Activated T-cell treated with anti-CD3 and anti-CD28 coated beads for 48 hours (primary cell): Measurements from ENCODE around the gene AGPS.
"Not testable (repeated sequence)": the region's sequence is repeated elsewhere in the genome, so short reads cannot be mapped to it uniquely, and the experiment has no call there.

Experiments used
- DNase-seq: peaks from one replicate; pipeline ENCODE4 v3.0.0-alpha.2; 2020; ENCODE audit warnings: low read depth

Gene AGPS

DNA sequence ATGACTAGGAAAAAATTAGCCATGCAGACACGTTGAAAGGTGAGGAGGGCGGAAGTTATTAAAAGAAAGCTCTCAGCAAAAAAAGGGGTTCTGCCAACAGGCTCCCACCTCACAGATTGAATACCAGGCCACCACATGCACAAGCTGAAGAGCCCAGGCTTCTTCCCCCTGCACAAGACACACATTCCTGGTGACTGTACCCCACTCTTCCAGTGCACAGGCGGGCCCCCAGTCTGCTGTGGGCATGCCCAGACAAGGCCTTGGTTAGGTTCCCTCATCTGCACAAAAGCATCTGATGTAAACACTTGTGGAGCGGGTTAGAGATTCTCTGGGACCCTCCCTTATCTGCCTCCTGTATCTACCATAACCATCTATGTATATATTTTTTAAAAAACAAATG lies 81.7 kb downstream of the AGPS start:
- DNase-seq, result no peak

DNA sequence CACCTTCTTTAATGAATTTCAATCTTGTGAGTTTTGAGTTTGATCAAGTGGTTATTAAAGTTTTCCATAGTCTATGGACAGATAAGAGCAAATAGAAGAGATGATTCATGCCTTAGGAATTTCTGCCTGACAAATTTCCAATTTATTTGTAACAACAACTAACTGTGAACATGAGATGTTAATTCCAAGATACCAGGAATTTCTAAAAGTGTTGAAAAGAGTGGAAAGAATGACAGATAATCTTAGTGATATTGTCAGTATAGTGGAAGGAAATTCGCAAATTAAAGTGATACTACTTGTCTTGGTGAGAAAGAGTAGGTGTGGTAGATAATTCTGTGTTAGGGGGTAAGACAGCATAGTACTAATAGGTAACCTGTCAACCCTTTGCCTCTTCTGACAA lies 82.4 kb downstream of the AGPS start:
- DNase-seq, result no peak

DNA sequence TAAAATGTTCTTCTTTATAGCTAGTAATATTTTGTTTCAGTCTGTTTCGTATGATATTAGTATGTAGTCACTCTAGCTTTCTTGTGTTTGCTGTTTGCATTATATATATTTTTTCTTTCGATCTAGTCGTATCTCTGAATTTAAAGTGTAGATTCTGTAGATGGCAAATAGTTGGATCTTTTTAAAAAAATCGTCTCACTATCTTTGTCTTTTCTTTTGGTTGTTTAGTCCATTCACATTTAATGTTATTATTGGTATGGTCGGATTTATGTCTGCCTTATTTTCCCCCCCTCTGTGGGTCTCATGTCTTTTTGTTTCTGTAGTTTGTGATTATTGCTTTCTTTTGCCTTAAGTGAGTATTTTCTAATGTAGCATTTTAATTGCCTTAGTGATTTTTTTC lies 84.3 kb downstream of the AGPS start:
- no peak for DNase-seq

DNA sequence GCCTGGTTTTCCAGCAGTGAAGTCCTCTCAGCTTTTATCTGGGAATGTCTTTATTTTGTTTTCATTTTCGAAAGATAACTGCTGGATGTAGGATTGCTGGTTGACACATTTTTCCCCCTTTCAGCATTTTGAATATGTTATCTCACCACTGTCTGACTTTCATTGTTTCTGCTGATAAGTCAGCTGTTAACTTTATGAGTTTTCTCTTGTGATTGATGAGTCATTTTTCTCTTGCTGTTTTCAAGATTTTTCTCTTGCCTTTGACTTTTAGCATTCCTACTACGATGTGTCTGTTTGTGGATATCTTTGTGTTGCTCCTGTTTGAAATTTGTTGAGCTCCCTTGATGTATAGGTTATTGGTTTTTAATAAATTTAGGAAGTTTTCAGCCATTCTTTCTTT lies 85.5 kb downstream of the AGPS start:
- DNase-seq, result no peak

DNA sequence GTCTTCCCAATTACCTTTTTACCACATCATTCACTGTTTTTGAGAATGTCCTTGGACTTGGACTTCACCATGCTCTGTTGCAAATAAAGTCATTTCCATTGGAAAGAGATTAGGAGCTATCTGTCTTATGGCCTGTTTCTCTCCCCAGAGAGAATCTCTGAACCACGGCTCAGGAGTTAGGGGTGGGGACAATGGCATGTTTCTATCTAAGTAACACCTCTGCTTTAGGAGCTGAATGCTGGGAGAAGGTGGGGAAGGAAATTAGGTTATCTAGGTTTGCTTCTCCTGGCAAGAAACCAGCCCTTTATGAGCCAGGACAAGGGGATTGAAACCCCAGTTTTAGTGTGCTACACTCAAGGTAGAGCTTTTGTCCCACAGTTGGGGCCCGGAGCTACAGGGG lies 86.3 kb downstream of the AGPS start:
- DNase-seq, result no peak

DNA sequence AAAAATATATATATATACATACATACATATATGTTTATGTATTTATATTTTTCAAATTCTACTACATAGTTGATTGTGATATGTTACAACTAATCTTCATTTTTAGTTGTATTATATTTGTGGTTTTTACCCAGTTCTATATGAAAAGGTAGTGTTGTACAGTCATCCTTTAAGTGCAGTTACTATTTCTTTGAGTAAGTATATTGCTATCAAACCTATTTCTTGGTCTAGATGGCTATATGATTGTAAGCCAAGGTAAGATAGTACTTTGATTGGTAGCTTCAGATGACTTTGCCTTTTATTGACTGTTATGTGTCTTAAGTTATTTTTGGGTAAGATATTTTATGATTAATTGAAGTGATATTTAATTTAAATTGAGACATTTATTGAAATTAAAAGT lies 89.6 kb downstream of the AGPS start:
- no peak for DNase-seq

DNA sequence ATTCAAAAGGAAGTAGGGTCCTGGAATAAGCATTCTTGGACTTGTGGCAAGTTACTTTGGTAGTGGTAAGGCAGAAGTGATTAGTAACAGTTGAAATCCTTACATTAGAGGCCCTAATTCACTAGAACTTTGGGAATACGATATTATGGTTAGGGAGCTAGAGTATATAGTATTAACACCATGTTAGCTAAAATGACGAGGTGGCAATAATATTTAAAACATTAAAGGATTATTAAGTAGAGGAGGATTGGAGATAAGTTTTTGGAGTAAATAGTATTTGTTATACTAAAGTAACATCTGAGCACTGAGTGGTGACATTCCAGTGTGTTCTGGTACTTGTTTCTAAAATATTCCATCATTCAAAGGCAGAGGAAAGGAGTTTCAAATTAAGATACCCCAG lies 91.0 kb downstream of the AGPS start:
- DNase-seq, result no peak

DNA sequence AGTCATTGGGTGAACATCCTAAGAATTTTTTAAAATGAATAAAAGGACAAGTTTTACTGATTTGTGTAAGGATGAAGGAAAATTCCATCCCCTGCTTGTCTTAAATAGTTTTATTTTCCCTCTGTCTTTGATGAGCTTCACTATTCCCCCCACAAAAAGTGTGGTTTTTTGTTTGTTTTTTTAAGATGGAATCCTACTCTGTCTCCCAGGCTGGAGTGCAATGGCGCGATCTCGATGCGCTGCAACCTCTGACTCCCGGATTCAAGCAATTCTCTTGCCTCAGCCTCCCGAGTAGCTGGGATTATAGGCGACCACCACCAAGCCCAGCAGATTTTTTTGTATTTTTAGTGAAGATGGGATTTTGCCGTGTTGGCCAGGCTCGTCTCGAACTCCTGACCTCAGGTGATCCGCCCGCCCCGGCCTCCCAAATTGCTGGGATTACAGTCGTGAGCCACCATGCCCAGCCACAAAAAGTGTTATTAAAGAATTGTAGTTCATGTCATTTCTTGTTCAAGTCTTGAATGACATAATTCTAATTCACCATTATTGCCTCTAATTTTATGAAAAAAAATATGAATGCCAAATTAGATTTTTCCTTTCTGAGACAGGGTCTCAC lies 91.7 kb downstream of the AGPS start:
- no peak for DNase-seq

DNA sequence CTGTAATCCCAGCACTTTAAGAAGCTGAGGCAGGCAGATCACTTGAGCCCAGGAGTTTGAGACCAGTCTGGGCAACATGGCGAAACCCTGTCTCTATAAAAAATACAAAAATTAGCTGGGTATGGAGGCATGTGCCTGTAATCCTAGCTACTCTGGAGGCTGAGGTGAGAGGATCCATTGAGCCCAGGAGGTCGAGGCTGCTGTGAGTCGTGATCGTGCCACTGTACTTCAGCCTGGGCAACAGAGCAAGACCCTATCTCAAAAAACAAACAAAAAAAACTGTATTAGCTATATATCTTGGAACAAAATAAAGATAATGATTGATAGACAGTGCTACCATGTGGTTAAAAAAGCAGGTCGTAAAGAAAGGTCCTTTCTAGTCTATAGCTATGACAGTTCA lies 93.1 kb downstream of the AGPS start:
- not testable (repeated sequence) for DNase-seq

DNA sequence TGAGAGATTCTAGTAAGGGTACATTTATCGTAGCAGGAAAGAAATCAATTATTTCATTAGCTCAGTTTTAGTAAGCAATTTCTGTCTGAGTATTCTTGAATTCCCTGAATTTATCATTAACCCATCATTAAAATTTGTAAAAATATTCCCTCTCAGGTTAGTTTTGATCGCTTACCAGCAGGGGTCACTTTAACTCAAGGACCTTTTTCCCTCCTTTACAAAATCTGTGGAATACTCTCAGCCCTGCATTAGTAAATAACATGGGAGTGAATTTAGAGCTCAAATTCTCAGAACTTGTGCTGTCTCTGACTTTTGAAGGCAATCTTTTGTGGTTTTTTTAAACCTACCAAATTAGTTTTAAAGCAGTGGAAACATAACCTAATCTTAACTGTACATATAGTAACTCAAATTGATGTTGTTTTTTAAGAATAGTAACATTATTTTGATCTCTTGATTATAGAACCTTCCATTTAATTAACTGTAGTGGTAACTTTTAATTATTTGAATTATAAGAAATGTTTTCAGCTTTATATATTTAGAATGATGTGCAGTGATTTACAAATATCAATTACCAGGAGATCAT lies 97.2 kb downstream of the AGPS start:
- no peak for DNase-seq

DNA sequence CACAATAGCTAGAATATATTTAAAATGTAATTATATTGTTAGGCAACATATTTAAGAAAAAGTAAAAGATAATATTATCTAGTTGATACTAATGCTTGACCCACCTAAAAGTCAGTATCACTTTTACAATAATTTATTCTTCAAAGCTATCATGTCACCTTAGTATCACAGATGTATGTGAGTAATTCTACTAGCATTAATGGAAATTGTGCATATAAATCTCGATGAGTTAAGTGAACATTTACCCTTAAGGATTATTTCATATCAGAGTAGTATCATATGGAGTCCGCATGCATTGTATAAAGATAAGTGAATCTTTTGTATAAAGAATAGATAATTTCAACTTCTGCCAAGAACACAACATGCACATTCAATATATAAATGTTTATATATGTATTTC lies 103.4 kb downstream of the AGPS start:
- DNase-seq, result no peak

DNA sequence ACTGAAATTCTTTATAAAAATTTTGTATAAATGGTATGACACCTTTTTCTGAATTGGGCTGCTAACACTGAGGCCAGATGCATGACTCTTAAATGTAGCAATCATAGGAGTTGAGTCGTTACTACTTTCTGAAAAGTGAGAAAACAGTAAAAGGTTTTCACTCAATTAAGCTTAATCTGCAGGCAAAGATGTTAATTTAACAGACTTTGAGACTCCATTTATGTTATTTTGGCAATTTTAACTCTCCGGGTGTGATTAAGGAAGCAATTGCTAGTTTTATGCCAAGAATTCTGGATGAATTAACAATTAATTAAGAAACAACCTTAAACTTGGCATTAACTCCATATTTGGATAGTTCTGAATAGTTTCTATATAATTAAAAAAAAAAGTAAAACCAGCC lies 104.3 kb downstream of the AGPS start:
- no peak for DNase-seq

DNA sequence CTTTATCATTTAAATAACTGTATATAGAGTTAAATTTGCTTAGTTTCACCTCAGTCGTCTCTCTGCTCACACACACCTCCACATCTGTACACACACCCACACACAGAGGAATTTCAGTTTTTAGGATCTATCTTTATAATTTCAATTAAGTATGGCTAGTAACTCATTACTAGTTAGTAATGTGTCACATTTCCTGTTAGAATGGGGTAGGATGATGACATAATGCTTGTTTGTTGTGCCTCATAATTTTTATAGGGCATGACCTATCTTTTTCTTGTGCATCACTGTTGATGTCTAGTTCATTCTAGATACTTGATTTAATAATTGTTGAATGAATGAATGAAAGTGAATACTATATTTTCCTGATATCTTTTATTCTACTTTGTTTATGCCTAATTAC lies 108.6 kb downstream of the AGPS start:
- no peak for DNase-seq

DNA sequence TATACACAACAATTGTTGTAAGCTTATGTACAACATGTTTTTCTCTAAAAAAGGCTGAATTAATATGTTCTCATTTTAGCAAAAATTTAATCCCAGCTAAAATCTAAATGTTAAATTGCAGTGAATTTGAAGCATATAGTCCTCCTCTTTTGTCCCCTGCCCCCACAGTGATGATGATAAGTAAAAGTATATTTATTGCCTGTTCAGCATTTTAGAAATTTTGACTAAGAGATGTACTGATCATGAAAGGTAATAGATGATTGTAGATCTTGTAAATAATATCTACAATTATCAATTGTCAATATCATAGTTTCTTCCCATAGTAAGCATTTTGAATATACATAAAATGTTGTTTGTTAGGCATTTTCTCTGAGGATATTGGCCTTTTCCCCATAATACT lies 113.9 kb downstream of the AGPS start:
- no peak for DNase-seq

DNA sequence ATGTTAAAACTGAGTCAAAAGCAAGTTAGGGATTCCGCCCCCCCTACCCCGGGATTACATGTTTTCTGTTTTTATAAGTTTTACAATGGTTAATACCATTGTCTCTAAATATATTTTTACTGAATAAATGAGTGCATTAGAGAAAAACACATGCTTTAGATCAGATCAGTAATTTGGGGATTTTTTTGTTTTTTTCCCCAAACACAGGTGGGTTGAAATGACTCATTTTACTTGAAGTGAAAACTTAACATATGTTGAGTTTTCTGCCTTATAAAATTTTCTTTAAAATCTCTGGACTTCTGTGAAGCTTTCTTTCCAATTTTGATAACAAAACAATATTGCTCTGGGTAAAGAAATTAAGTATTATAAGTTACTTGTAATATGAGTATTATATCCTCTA lies 114.4 kb downstream of the AGPS start:
- DNase-seq, result no peak

DNA sequence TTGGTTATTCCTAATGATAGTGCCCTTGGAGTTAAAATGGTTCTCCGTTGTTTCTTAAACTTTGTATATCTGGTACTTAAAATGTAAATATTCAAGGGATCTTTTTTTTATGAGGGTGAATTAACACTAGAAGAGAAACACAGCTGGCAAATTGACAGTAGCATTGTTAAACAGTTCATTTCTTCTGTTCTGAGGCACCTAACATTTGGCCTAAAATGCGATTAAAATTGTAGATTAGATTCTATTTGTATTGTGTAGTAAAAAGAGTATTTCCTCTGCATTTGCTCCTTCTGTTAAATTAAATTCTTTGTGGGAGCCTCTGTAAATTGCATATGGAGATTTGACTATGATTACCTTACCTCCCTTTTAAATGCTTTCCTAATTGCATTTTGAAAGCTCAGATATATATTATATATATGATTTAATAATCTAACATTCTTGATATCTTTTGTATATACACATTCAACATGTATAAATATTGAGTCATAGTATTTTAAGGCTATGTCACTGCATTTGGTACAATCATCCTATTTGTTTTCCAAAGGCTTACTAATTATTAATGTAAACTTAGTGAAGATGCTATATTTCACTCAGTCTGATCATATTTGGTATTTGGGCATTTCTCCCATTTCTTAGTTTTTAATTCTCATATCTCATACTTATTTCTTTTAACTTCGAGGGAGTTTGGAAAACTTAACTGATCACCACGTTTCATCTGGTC lies 124.4 kb downstream of the AGPS start:
- no peak for DNase-seq

DNA sequence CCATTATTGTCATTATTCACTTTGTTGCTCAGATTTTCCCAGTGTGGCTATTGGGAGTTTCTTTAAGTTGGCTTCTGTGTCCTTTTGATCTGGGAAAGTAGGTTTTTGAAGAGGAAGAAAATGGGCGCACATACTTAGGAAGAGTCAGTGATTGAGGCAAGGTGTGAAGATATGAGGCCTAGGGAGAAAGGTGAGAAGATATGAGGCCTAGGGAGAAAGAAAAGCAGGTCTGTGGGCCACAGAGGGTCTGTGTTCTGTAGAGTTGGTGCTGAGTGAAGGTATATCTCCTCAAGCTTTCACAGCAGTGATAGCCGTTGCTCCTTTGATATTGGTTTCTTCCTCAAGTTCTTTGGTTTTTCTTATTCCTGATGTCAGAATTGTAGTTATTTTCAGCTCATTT lies 126.2 kb downstream of the AGPS start:
- DNase-seq, result no peak

DNA sequence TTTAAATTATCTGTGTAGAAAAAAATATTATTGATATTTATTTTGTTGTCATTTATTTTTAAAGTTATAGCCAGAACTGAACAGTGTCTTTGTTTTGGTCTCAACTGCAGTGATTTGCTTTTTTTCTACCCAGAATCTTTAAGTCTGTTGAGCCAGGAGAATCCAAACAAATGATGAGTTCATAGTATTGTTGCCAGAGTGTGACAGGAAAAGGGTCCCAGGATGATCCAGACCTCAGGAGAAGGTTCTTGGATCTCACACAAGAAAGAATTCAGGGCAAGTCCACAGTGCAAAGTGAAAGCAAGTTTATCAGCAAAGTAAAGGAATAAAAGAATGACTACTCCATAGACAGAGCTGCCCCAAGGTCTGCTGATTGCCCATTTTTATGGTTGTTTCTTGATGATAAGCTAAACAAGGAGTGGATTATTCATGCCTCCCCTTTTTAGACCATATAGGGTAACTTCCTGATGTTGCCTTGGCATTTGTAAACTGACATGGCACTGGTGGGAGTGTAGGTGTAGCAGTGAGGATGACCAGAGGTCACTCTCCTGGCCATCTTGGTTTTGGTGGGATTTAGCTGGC lies 127.1 kb downstream of the AGPS start:
- DNase-seq, result no peak

DNA sequence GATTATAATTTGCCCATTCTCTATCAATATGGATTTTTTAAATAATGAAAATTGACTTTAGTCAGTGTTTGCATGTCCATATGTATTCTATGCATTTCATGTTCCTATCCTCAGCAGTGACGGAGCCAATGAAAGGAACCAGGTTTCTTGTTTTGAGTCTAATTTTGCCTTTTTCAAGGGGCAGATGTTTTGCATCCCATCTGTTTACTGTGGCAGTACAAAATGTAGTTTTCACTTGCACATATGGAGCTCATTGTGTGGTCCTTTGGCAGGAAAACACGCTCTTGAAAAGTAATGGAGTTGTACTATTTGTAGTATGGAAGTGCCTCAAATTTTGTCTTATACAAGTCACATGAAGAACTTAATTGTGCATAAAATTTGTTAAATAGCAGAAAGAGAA lies 127.8 kb downstream of the AGPS start:
- no peak for DNase-seq

DNA sequence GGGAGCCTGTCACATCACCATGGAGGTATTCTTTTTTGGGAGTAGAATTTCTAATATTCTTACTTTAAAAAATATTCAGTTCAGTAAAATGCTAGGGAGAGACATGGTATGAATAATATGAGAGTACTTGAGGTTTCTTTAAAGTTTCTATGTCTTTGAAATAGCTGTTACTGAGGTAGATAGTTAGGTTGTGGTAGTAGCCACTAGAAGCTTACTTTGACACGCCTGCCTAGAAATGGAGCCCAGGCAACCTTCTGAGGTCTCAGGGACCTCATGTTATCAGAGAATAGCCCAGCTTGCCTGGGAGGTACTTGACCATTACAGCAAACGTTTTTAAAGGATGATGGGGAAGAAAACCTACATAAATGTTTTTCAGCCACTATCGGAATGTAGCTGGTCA lies 131.2 kb downstream of the AGPS start:
- no peak for DNase-seq

DNA sequence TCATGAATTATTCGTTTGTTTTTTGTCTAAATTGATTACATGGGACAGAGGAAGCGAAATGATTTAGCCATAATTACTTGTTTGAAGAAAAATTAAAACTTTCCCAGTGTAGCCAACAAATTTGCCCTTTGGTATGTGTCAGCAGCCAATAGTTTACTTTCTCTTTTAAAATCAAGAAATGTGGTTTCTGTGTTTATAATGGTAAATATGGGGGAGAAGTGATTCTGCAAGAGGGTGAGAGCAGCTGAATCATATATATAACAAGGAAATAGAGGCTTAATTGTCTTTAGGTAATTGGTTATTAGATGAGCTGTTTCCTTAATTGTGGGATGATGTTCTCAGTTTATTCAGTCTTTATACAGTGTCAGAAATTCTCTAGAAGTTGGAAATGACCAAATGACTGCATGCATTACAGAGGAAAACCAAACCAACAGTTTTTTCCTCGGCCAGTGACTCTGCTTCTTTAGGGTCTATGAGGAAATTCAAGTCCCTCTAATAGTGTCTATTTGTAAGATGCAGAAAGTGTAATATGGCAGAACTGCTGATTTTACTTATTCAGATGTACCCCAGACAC lies 132.9 kb downstream of the AGPS start:
- no peak for DNase-seq

DNA sequence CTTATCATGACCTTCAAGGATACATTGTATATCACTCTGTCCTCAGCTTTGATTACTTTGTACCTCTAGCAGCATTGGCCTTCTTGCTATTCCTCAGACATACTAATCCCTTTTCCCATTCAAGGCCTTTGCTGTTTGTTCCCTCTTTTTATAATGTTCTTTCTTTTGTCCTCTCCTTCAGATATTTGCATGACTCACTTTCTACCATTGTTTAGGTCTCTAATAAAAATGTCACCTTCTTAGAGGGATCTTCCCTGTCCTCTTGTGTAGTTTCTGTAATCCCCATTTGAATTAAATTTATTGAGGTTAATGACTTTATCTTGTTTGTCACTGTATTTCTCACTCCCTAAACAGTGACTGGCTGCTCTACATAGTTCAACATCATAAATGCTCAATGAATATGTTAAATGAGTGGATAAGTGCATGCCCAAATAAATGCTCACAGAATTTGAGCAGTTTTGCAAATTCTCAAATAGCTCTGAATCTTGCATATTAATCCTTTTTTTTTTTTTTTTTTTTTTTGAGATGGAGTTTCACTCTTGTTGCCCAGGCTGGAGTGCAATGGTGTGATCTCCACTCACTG lies 135.9 kb downstream of the AGPS start:
- DNase-seq, result no peak

DNA sequence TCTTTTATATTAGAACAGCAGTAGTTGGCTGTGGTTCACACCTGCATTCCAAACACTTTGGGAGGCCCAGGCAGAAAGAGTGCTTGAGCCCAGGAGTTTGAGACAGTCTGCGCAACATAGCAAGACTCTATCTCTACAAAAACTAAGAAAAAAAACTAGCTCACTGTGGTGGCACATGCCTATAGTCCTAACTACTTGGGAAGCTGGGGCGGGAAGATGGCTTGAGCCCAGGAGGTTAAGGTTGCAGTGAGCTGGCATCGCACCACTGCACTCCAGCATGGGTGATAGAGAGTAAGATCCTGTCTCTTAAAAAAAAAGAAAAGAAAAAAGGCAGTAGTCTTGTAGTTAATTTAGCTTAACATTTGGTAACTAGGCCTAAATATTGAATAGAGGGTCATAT lies 136.6 kb downstream of the AGPS start:
- no peak for DNase-seq
